Activated CD8-positive, alpha-beta memory T cell treated with anti-CD3 and anti-CD28 coated beads, Interleukin-2, amount 50 U/mL, for 4 hours (primary cell): ENCODE results near the gene TSPAN12.
A peak's percentile ranks its signal among the peaks of the same experiment; 100 is the strongest.
"Not testable (repeated sequence)": the region's sequence is repeated elsewhere in the genome, so short reads cannot be mapped to it uniquely, and the experiment has no call there.

Source experiments
- DNase-seq: peaks from one replicate; pipeline ENCODE4 v3.0.0-alpha.2; 2020

TSPAN12 gene

GRCh38 chr7:120802751-120803150 lies 55.2 kb downstream of the TSPAN12 start:
- DNase-seq = no peak

GRCh38 chr7:120799813-120800475 lies 58.0 kb downstream of the TSPAN12 start:
- DNase-seq = no peak

- DNase-seq = no peak
Measured at GRCh38 chr7:120799147-120799546, 58.8 kb downstream of the TSPAN12 start.

GRCh38 chr7:120797026-120797645 lies 60.8 kb downstream of the TSPAN12 start:
- no peak for DNase-seq

- no peak for DNase-seq
Measured at GRCh38 chr7:120794106-120794729, 63.7 kb downstream of the TSPAN12 start.

GRCh38 chr7:120793213-120793936 lies 64.6 kb downstream of the TSPAN12 start:
- DNase-seq = no peak

- no peak for DNase-seq
Measured at GRCh38 chr7:120792861-120793130, 65.1 kb downstream of the TSPAN12 start.

GRCh38 chr7:120792091-120792860 lies 65.7 kb downstream of the TSPAN12 start:
- peak; percentile 55 for DNase-seq

GRCh38 chr7:120785095-120785494 lies 72.8 kb downstream of the TSPAN12 start:
- no peak for DNase-seq

GRCh38 chr7:120783721-120784120 lies 74.2 kb downstream of the TSPAN12 start:
- no peak for DNase-seq

- no peak for DNase-seq
Measured at GRCh38 chr7:120783273-120783672, 74.7 kb downstream of the TSPAN12 start.

- DNase-seq = not testable (repeated sequence)
Measured at GRCh38 chr7:120781924-120782323, 76.0 kb downstream of the TSPAN12 start.

- no peak for DNase-seq
Measured at GRCh38 chr7:120780938-120781337, 77.0 kb downstream of the TSPAN12 start.

GRCh38 chr7:120780451-120780850 lies 77.5 kb downstream of the TSPAN12 start:
- not testable (repeated sequence) for DNase-seq

GRCh38 chr7:120779078-120779477 lies 78.9 kb downstream of the TSPAN12 start:
- DNase-seq = not testable (repeated sequence)

- DNase-seq = no peak
Measured at GRCh38 chr7:120775755-120776154, 82.2 kb downstream of the TSPAN12 start.

GRCh38 chr7:120774481-120774880 lies 83.5 kb downstream of the TSPAN12 start:
- no peak for DNase-seq

- DNase-seq = no peak
Measured at GRCh38 chr7:120770206-120770605, 87.7 kb downstream of the TSPAN12 start.

GRCh38 chr7:120760851-120761250 lies 97.1 kb downstream of the TSPAN12 start:
- DNase-seq = no peak

GRCh38 chr7:120760050-120760449 lies 97.9 kb downstream of the TSPAN12 start:
- DNase-seq = no peak

- DNase-seq = no peak
Measured at GRCh38 chr7:120743128-120743527, 114.8 kb downstream of the TSPAN12 start.

GRCh38 chr7:120742372-120742771 lies 115.6 kb downstream of the TSPAN12 start:
- DNase-seq = no peak
